Measurements from ENCODE around the gene CYP24A1. TPM values are rescaled to one million over a fixed set of nuclear protein-coding genes. Genes with fewer than 3 reads are reported as not detected.

CYP24A1 gene
- total and polyA plus RNA-seq, 2 donors (not counting 3 experiments of a cell fraction or from before 2014, with no cell fraction given): not detected

DNA sequence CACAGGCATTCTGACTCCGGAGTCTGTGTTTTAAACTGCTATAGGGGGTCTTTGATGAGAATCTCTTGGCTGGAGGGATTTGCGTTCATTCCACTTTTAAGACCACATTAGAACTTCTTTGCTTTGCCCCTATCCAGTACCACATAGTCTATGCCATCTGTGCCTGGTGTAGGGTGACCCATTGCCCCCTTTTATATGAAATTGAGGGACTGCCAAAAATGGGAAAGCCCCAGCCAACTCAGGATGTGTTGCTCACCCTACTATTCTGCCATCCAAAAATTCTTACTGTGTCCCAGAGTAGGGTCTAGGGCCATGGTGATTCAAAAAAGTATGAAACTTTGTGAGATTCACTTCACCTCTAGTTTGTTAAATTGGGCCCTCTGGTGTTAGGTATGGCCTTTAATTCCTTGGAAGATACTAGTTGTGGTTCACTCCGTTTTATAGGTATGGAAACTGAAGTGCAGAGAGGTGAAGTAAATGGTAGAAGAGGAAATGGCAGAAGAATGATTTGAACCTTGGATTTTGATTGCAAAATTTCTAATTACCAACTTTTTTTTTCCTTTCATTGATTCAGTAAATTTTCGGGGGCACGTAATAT is 35.5 kb upstream of the CYP24A1 start:
- H3K4me2 ChIP-seq (ENCODE audit: insufficient read depth, low read length): peak overlapping the region; percentile 90
- H4K20me1 ChIP-seq (replicated peaks; ENCODE audit: control insufficient read depth, extremely low read depth, insufficient read depth, low read length): no peaks in the 10 kb centered on the region
- peak overlapping the region; percentile 27 for H3K27ac ChIP-seq (ENCODE audit: insufficient read depth, low read depth, low read length)
- ChIA-PET CTCF (interaction anchor here (1.8 to 2.3 kb wide), 4 partner anchors 10 to 438 kb away, joined by 4 to 14 read pairs (median 10); no protein-coding TSS in a partner anchor), POLR2A (no interaction called here)
- H3K79me2 ChIP-seq (ENCODE audit: control insufficient read depth, insufficient read depth, low read length): peaks cover 51% of the 10 kb centered on the region
- H3K9me1 ChIP-seq (replicated peaks; ENCODE audit: control insufficient read depth, extremely low read depth, insufficient read depth, low read length): no peaks in the 10 kb centered on the region
- peaks cover 9% of the 10 kb centered on the region for H3K4me1 ChIP-seq (ENCODE audit: control insufficient read depth, extremely low read depth, insufficient read depth, low read length)
- peak overlapping the region; percentile 97 for H3K9ac ChIP-seq (replicated peaks; ENCODE audit: extremely low read depth, insufficient read depth, low read length)
- peak overlapping the region in 1 of 3 experiments; percentile 88 for H3K4me3 ChIP-seq (replicated peaks in 1 of 3; ENCODE audit: insufficient read depth in 1 of 3, low read depth in 1 of 3, low read length in 3 of 3)
- no peaks in the 10 kb centered on the region for H3K9me3 ChIP-seq (replicated peaks; ENCODE audit: control insufficient read depth, insufficient read depth, low read length)
- BruUV-seq (replicated peaks): TSS peak; percentile 28
- FAIRE-seq (no peak), DNase-seq (ENCODE audit: low read depth, low spot score) (no peak)
- TF ChIP-seq, protein P1, sequence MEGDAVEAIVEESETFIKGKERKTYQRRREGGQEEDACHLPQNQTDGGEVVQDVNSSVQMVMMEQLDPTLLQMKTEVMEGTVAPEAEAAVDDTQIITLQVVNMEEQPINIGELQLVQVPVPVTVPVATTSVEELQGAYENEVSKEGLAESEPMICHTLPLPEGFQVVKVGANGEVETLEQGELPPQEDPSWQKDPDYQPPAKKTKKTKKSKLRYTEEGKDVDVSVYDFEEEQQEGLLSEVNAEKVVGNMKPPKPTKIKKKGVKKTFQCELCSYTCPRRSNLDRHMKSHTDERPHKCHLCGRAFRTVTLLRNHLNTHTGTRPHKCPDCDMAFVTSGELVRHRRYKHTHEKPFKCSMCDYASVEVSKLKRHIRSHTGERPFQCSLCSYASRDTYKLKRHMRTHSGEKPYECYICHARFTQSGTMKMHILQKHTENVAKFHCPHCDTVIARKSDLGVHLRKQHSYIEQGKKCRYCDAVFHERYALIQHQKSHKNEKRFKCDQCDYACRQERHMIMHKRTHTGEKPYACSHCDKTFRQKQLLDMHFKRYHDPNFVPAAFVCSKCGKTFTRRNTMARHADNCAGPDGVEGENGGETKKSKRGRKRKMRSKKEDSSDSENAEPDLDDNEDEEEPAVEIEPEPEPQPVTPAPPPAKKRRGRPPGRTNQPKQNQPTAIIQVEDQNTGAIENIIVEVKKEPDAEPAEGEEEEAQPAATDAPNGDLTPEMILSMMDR (IDR thresholded peaks at IDR 0.05; ENCODE audit: extremely low read depth in 1 of 2, insufficient read depth in 1 of 2, low read depth in 1 of 2, low read length in 2 of 2): no peak
- no peak for TF ChIP-seq EZH2 (IDR thresholded peaks at IDR 0.05; ENCODE audit: borderline replicate concordance, low read depth, low read length, severe bottlenecking)
- no peak for TF ChIP-seq POLR2A (IDR thresholded peaks at IDR 0.05; ENCODE audit: low read depth, low read length)
- TF ChIP-seq, protein P2, sequence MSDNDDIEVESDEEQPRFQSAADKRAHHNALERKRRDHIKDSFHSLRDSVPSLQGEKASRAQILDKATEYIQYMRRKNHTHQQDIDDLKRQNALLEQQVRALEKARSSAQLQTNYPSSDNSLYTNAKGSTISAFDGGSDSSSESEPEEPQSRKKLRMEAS (IDR thresholded peaks at IDR 0.05; ENCODE audit: insufficient read depth, insufficient read length): no peak
- TF ChIP-seq JUN (IDR thresholded peaks at IDR 0.05; ENCODE audit: borderline replicate concordance, insufficient read depth, insufficient read length, low read depth): no peak
- TF ChIP-seq POLR2AphosphoS5 (IDR thresholded peaks at IDR 0.05; ENCODE audit: insufficient read depth, low read depth, low read length): no peak
- no peak for TF ChIP-seq GATA2 (IDR thresholded peaks at IDR 0.05; ENCODE audit: insufficient read depth, insufficient read length, low read depth, low read length)
- no peak for TF ChIP-seq MYC (IDR thresholded peaks at IDR 0.05; ENCODE audit: low read depth, low read length)
- no peak for TF ChIP-seq FOS (IDR thresholded peaks at IDR 0.05; ENCODE audit: borderline replicate concordance, insufficient read depth, low read length)
- H3K36me3 ChIP-seq (ENCODE audit: control insufficient read depth in 2 of 2, extremely low read depth in 1 of 2, insufficient read depth in 2 of 2, low read length in 2 of 2): no peaks in the 10 kb centered on the region
- H3K27me3 ChIP-seq (ENCODE audit: control insufficient read depth in 2 of 2, insufficient read depth in 2 of 2, low read length in 2 of 2): no peaks in the 10 kb centered on the region
- no peak overlapping the region for H2AFZ ChIP-seq (ENCODE audit: low read depth, low read length)
- intact Hi-C loops (cut with micrococcal nuclease): loop anchor here (2.0 to 5.0 kb wide), 2 partner anchors 131 to 268 kb away; partner anchors contain the start of gene DOK5
- dilution Hi-C loops (cut with MboI; ENCODE audit: extremely low pct_ligation_motif_present, low sequenced_read_pairs): no loop called here
